Karpas-422 (cell line): Measurements from ENCODE around the gene PRKAA2. TPM values are rescaled to one million over a fixed set of nuclear protein-coding genes. Genes with fewer than 3 reads are reported as not detected.

Source experiments
- DNase-seq: peaks from one replicate; pipeline ENCODE4 v3.0.0-alpha.2; 2015
- H2AFZ ChIP-seq: fragments of 200-600 bp; sonication (generic); 2 replicates; pipeline ENCODE4 v1.6.1; 2014; ENCODE audit warnings: antibody characterized with exemption, low read length, mixed read lengths
- H3K27ac ChIP-seq: fragments of 200-600 bp; sonication (generic); 2 replicates; pipeline ENCODE4 v1.5.1; 2014; ENCODE audit warnings: mild to moderate bottlenecking, low read length, moderate library complexity
- H3K27me3 ChIP-seq: fragments of 200-600 bp; sonication (generic); 2 replicates; pipeline ENCODE4 v1.6.1; 2014; ENCODE audit warnings: low read length, mixed read lengths
- H3K36me3 ChIP-seq: fragments of 200-600 bp; sonication (generic); 2 replicates; pipeline ENCODE4 v1.6.1; 2014; ENCODE audit warnings: low read length, mixed read lengths; ENCODE audit not compliant: insufficient read depth
- H3K4me1 ChIP-seq: fragments of 200-600 bp; sonication (generic); 2 replicates; pipeline ENCODE4 v1.6.1; 2014; ENCODE audit warnings: mild to moderate bottlenecking, low read length, mixed read lengths
- H3K4me2 ChIP-seq: fragments of 200-600 bp; sonication (generic); 2 replicates; pipeline ENCODE4 v1.6.1; 2014; ENCODE audit warnings: low read length, low read depth, mild to moderate bottlenecking; ENCODE audit not compliant: poor library complexity, severe bottlenecking
- H3K4me3 ChIP-seq: fragments of 200-600 bp; sonication (generic); 2 replicates; pipeline ENCODE4 v1.5.1; 2014; ENCODE audit warnings: mild to moderate bottlenecking, antibody characterized with exemption, low read length, mixed read lengths
- H3K79me2 ChIP-seq: fragments of 200-600 bp; sonication (generic); 2 replicates; pipeline ENCODE4 v1.6.1; 2014; ENCODE audit warnings: mild to moderate bottlenecking, low read length, mixed read lengths
- H3K9ac ChIP-seq: fragments of 200-600 bp; sonication (generic); 2 replicates; pipeline ENCODE4 v1.6.0; 2014; ENCODE audit warnings: low read length
- H3K9me2 ChIP-seq: fragments of 200-600 bp; sonication (generic), shearing (Covaris generic); replicated peaks from 2 replicates; pipeline ENCODE4 v1.6.0; 2014; ENCODE audit warnings: mild to moderate bottlenecking, low read length, moderate library complexity; ENCODE audit not compliant: insufficient read depth
- H3K9me3 ChIP-seq: fragments of 300-700, 200-600 bp; sonication (generic); 2 replicates; pipeline ENCODE4 v1.6.1; 2014; ENCODE audit warnings: low read length, mixed read lengths
- H4K20me1 ChIP-seq: fragments of 200-600 bp; sonication (generic); 2 replicates; pipeline ENCODE4 v1.6.1; 2014; ENCODE audit warnings: mild to moderate bottlenecking, antibody characterized with exemption, low read length, low read depth; ENCODE audit not compliant: insufficient read depth
- total RNA-seq: library from RNA; depleted of rRNA; stranded (reverse); fragments of >200 nt; shearing (Covaris generic); gene quantifications from 2 replicates; pipeline ENCODE4 v1.2.3, GENCODE V29; 2014; ENCODE audit warnings: low replicate concordance

PRKAA2 gene
- total RNA-seq, 1 experiment from 2014 or later, result not detected

GRCh38 chr1:56683569-56683968 is 38.5 kb downstream of the PRKAA2 start:
- H3K4me3 ChIP-seq, result no peak overlapping the region
- H3K9ac ChIP-seq, result no peak overlapping the region
- DNase-seq, result no peak

GRCh38 chr1:56686169-56686568 is 41.1 kb downstream of the PRKAA2 start:
- Histone ChIP-seq H3K4me3 (no peak overlapping the region), H4K20me1 (no peaks in the 10 kb centered on the region), H3K27ac (no peak overlapping the region), H3K4me1 (no peaks in the 10 kb centered on the region), H3K9ac (no peak overlapping the region), H3K9me3 (no peaks in the 10 kb centered on the region), H3K9me2 (no peaks in the 10 kb centered on the region), H3K36me3 (no peaks in the 10 kb centered on the region), H3K27me3 (no peaks in the 10 kb centered on the region), H3K4me2 (no peak overlapping the region), H3K79me2 (no peaks in the 10 kb centered on the region), H2AFZ (no peak overlapping the region)
- DNase-seq, result no peak

More at GRCh38 chr1:56683569-56683968, 38.5 kb downstream of the PRKAA2 start:
- Histone ChIP-seq H3K27me3 (no peaks in the 10 kb centered on the region), H3K36me3 (no peaks in the 10 kb centered on the region), H3K9me3 (no peaks in the 10 kb centered on the region), H3K4me1 (no peaks in the 10 kb centered on the region), H2AFZ (no peak overlapping the region), H3K4me2 (no peak overlapping the region), H3K27ac (no peak overlapping the region), H4K20me1 (no peaks in the 10 kb centered on the region), H3K79me2 (no peaks in the 10 kb centered on the region), H3K9me2 (no peaks in the 10 kb centered on the region)

GRCh38 chr1:56688522-56689026 is 43.5 kb downstream of the PRKAA2 start:
- Histone ChIP-seq H3K4me2 (no peak overlapping the region), H3K4me3 (no peak overlapping the region)

GRCh38 chr1:56696663-56697062 is 51.5 kb downstream of the PRKAA2 start:
- Histone ChIP-seq H3K4me2 (no peak overlapping the region), H3K36me3 (no peaks in the 10 kb centered on the region), H4K20me1 (no peaks in the 10 kb centered on the region), H2AFZ (no peak overlapping the region), H3K27ac (no peak overlapping the region), H3K4me1 (no peaks in the 10 kb centered on the region), H3K9ac (no peak overlapping the region), H3K9me2 (no peaks in the 10 kb centered on the region), H3K9me3 (no peaks in the 10 kb centered on the region), H3K27me3 (no peaks in the 10 kb centered on the region), H3K4me3 (no peak overlapping the region), H3K79me2 (no peaks in the 10 kb centered on the region)
- no peak for DNase-seq

More at GRCh38 chr1:56688522-56689026, 43.5 kb downstream of the PRKAA2 start:
- no peak overlapping the region for H3K27ac ChIP-seq
- H2AFZ ChIP-seq, result no peak overlapping the region
- no peaks in the 10 kb centered on the region for H3K79me2 ChIP-seq
- no peaks in the 10 kb centered on the region for H3K9me3 ChIP-seq
- no peaks in the 10 kb centered on the region for H3K4me1 ChIP-seq
- no peaks in the 10 kb centered on the region for H4K20me1 ChIP-seq
- DNase-seq, result no peak
- H3K36me3 ChIP-seq, result no peaks in the 10 kb centered on the region
- no peak overlapping the region for H3K9ac ChIP-seq
- H3K27me3 ChIP-seq, result no peaks in the 10 kb centered on the region
- no peaks in the 10 kb centered on the region for H3K9me2 ChIP-seq

GRCh38 chr1:56703747-56704146 is 58.6 kb downstream of the PRKAA2 start:
- Histone ChIP-seq H3K27ac (no peak overlapping the region), H3K9me2 (no peaks in the 10 kb centered on the region), H4K20me1 (no peaks in the 10 kb centered on the region), H3K27me3 (no peaks in the 10 kb centered on the region), H2AFZ (no peak overlapping the region), H3K9me3 (no peaks in the 10 kb centered on the region), H3K4me3 (no peak overlapping the region), H3K4me2 (no peak overlapping the region), H3K9ac (no peak overlapping the region), H3K36me3 (no peaks in the 10 kb centered on the region), H3K79me2 (no peaks in the 10 kb centered on the region), H3K4me1 (no peaks in the 10 kb centered on the region)
- no peak for DNase-seq

GRCh38 chr1:56707379-56707778 is 62.3 kb downstream of the PRKAA2 start:
- H3K4me2 ChIP-seq, result no peak overlapping the region
- H4K20me1 ChIP-seq, result no peaks in the 10 kb centered on the region
- H3K9me3 ChIP-seq, result no peaks in the 10 kb centered on the region
- no peak overlapping the region for H2AFZ ChIP-seq
- no peaks in the 10 kb centered on the region for H3K4me1 ChIP-seq
- H3K79me2 ChIP-seq, result no peaks in the 10 kb centered on the region
- H3K4me3 ChIP-seq, result no peak overlapping the region
- no peaks in the 10 kb centered on the region for H3K9me2 ChIP-seq
- no peak overlapping the region for H3K27ac ChIP-seq
- H3K27me3 ChIP-seq, result no peaks in the 10 kb centered on the region
- H3K9ac ChIP-seq, result no peak overlapping the region
- no peaks in the 10 kb centered on the region for H3K36me3 ChIP-seq
- no peak for DNase-seq

GRCh38 chr1:56709269-56709880 is 64.3 kb downstream of the PRKAA2 start:
- no peaks in the 10 kb centered on the region for H3K36me3 ChIP-seq
- no peak overlapping the region for H3K27ac ChIP-seq
- H3K79me2 ChIP-seq, result no peaks in the 10 kb centered on the region
- no peak overlapping the region for H3K9ac ChIP-seq
- peak; percentile 85 for DNase-seq
- no peak overlapping the region for H3K4me3 ChIP-seq
- no peaks in the 10 kb centered on the region for H3K9me3 ChIP-seq
- no peaks in the 10 kb centered on the region for H3K9me2 ChIP-seq
- H2AFZ ChIP-seq, result no peak overlapping the region
- H3K4me1 ChIP-seq, result no peaks in the 10 kb centered on the region
- no peak overlapping the region for H3K4me2 ChIP-seq
- no peaks in the 10 kb centered on the region for H4K20me1 ChIP-seq
- H3K27me3 ChIP-seq, result no peaks in the 10 kb centered on the region

GRCh38 chr1:56709995-56710394 is 64.9 kb downstream of the PRKAA2 start:
- no peaks in the 10 kb centered on the region for H3K4me1 ChIP-seq
- no peak overlapping the region for H2AFZ ChIP-seq
- no peaks in the 10 kb centered on the region for H3K9me3 ChIP-seq
- no peaks in the 10 kb centered on the region for H3K79me2 ChIP-seq
- H3K4me3 ChIP-seq, result no peak overlapping the region
- no peaks in the 10 kb centered on the region for H4K20me1 ChIP-seq
- H3K4me2 ChIP-seq, result no peak overlapping the region
- no peak for DNase-seq
- no peaks in the 10 kb centered on the region for H3K27me3 ChIP-seq
- H3K27ac ChIP-seq, result no peak overlapping the region
- no peaks in the 10 kb centered on the region for H3K9me2 ChIP-seq
- H3K36me3 ChIP-seq, result no peaks in the 10 kb centered on the region
- no peak overlapping the region for H3K9ac ChIP-seq
